Activated T-cell treated with anti-CD3 and anti-CD28 coated beads for 4 hours (primary cell): Measurements from ENCODE around the gene ZNF664.
"Not testable (repeated sequence)": the region's sequence is repeated elsewhere in the genome, so short reads cannot be mapped to it uniquely, and the experiment has no call there.

Experiments used
- DNase-seq: peaks from one replicate; pipeline ENCODE4 v3.0.0-alpha.2; 2020

The ZNF664 gene

DNA sequence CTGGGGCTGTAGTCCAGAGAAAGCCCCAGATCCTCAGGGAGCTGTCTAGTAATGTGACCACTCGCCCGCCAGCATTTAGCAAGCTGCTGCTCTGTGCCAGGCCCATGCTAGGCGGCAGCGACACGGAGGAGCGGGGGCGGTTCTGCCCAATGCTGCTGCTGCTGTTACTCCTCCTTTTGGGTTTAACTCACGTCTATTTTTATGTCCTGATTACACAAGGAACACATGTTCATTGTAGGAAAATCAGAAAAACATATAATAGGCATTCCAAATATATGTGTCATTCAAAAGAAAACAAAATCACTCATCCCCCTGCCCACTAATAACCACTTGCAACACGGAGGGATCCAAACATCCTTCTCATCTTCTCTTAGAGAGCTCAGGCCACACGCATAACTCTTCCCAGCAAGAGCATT is 30.8 kb upstream of the ZNF664 start:
- no peak for DNase-seq

GRCh38 chr12:123942911-123943648 is 29.9 kb upstream of the ZNF664 start:
- DNase-seq, result no peak

GRCh38 chr12:123943816-123944215 is 29.2 kb upstream of the ZNF664 start:
- DNase-seq, result no peak

GRCh38 chr12:123944696-123945095 is 28.3 kb upstream of the ZNF664 start:
- DNase-seq, result no peak

- DNase-seq, result no peak
Measured at GRCh38 chr12:123945287-123946151, 27.5 kb upstream of the ZNF664 start.

- DNase-seq, result no peak
Measured at GRCh38 chr12:123946152-123946515, 26.9 kb upstream of the ZNF664 start.

GRCh38 chr12:123946516-123947505 is 26.2 kb upstream of the ZNF664 start:
- DNase-seq, result not testable (repeated sequence)

GRCh38 chr12:123947531-123947930 is 25.5 kb upstream of the ZNF664 start:
- not testable (repeated sequence) for DNase-seq

DNA sequence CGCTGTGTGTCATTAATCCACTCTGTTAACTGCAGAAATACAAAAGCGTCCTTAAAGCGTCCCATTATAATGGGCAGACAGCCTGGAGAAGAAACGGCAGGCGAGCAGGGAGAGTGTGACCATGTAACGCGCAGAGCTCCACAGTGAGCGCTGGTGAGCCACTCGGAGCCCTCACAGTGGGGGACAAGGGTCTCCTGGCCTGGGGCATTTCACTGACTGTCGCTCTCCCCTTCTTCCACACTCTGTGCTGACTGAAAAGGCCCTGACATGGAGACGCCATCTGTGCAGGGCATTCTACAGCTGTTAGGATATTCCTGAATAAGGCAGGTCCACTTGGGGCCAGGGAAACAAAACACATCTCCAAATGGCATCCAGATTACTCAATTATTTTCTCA is 24.6 kb upstream of the ZNF664 start:
- no peak for DNase-seq

- DNase-seq, result no peak
Measured at GRCh38 chr12:123948796-123949769, 23.9 kb upstream of the ZNF664 start.

GRCh38 chr12:123949770-123950165 is 23.2 kb upstream of the ZNF664 start:
- no peak for DNase-seq

DNA sequence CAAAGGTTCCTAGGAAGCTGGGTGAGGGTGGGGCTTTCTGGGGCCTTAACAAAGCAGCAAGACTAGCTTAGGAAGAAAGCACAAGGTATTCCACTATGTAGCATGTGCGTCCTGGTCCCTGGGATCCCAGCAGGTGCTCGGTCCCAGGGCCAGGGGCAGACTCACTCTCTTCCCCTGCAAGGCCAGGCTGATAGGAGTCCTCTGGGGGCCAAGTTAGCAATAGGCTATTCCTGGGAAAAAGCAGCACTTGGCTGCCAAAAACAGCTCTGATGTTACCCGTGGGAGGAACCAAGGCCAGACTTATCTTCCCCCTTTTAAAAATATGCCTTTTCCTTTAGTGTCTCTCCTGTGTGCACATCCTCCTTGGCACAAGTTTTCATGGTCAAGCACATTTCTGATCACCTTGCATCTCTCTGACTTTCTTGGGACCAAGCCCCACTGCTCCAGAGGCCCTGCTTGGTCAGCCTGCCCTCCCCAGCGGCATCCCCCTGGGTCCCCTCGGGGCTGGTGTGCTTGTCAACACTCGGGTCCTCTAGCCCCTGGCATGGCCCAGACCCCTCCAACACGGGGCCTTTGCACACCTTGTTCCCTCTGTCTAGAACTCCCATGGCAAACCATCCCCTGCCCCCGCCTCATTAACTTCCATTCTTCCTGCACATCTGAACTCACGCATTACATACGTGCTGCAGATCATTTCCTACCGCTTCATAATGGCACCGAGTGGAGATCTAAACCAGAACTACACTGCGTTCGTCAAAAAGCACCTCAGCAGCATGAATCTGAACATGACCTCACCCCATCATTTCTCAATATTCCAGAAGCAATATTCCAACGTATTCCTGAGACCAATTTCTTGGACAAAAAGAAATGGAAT is 22.3 kb upstream of the ZNF664 start:
- no peak for DNase-seq

DNA sequence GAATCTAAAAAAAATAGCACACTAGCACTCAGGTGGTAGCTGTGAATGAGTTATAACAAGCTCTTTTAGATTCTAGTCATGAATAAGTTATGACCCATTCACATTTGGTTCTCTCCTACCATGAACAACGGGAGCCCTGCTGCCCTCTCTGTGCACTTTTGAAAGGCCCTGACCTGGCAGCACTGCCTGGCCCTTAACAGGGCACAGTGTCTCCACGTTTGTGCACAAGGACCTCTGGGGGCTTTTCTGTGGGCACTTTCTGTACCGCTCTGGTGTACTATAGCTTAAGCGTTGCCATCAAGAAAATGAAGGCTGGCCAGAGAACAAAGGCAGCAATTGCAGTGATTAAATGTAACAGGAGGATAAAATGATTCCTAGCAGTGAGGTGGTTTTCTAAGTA is 21.5 kb upstream of the ZNF664 start:
- DNase-seq, result no peak

- DNase-seq, result no peak
Measured at GRCh38 chr12:123952037-123952436, 21.0 kb upstream of the ZNF664 start.

- no peak for DNase-seq
Measured at GRCh38 chr12:123954647-123955350, 18.2 kb upstream of the ZNF664 start.

GRCh38 chr12:123956249-123956648 is 16.8 kb upstream of the ZNF664 start:
- DNase-seq, result no peak

DNA sequence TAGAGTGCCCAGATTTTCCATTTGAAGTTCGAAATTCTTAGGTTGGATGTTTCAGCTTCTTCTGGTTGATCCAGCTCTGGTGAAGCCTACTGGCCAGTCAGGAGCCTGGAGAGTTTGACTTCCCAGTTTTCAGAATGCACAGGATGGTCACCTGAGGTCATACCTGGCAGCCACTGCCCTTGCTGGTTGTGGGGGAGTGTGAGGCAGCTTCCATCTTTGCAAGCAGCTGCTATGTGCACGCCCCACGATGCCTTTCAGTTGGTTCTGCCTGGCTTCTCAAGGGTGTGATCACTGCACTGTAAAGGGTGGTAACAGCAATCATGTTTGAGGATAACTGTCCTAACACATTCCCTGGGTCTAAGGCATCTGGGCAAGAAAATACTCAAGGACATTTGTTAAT is 15.8 kb upstream of the ZNF664 start:
- no peak for DNase-seq

GRCh38 chr12:123958462-123958861 is 14.6 kb upstream of the ZNF664 start:
- DNase-seq, result no peak

- DNase-seq, result no peak
Measured at GRCh38 chr12:123958876-123959275, 14.1 kb upstream of the ZNF664 start.
